Activated T-helper 17 cell treated with anti-CD3 and anti-CD28 coated beads, Interleukin-2, amount 50 U/mL, for 72 hours (primary cell): Measurements from ENCODE around the gene DNAJB1. TPM values are rescaled to one million over a fixed set of nuclear protein-coding genes. Genes with fewer than 3 reads are reported as not detected.
"Not testable (repeated sequence)": the region's sequence is repeated elsewhere in the genome, so short reads cannot be mapped to it uniquely, and the experiment has no call there.

Experiments used
- ATAC-seq: fragments of 150-1000 bp; cut with Tn5 transposase; replicated peaks from 2 replicates; pipeline ENCODE4 v1.10.0; 2021; ENCODE audit warnings: mild to moderate bottlenecking, moderate library complexity
- H3K27ac Mint-ChIP-seq: one replicate; pipeline ENCODE4 v1.8.0; 2022; ENCODE audit warnings: mixed read lengths
- H3K27me3 Mint-ChIP-seq: one replicate; pipeline ENCODE4 v1.8.0; 2022; ENCODE audit warnings: mixed read lengths
- H3K36me3 Mint-ChIP-seq: one replicate; pipeline ENCODE4 v1.8.0; 2022; ENCODE audit warnings: low read depth, mild to moderate bottlenecking, mixed read lengths
- H3K4me1 Mint-ChIP-seq: one replicate; pipeline ENCODE4 v1.8.0; 2022; ENCODE audit warnings: mixed read lengths
- H3K4me3 Mint-ChIP-seq: one replicate; pipeline ENCODE4 v1.8.0; 2022; ENCODE audit warnings: mild to moderate bottlenecking, mixed read lengths
- H3K9me3 Mint-ChIP-seq: one replicate; pipeline ENCODE4 v1.8.0; 2022; ENCODE audit warnings: mixed read lengths
- total RNA-seq, 2 donors: library from RNA; stranded (reverse); gene quantifications; one replicate each; pipeline ENCODE4 v1.2.3, GENCODE V29; 2022

Gene DNAJB1
- total RNA-seq, 2 donors from 2014 or later: 79.4 to 140 TPM

DNA sequence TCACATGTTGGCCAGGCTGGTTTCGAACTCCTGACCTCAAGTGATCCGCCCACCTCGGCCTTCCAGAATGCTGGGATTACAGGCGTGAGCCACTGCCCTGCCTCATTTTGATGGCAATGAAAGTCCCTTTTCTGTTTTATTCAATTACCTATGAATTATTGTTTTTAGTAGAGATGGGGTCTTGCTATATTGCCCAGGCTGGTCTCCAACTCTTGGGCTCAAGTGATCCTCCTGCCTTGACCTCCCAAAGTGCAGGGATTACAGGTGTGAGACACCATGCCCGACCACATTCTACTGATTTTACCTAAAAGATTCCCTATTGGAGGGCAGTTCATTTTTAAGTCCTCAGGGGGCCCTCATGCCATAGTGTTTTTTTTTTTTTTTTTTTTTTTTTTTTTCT, 23.8 kb upstream of the DNAJB1 start:
- H3K4me3 Mint-ChIP-seq, H3K4me1 Mint-ChIP-seq, ATAC-seq, H3K27me3 Mint-ChIP-seq, H3K36me3 Mint-ChIP-seq, H3K9me3 Mint-ChIP-seq, H3K27ac Mint-ChIP-seq: not testable (repeated sequence)

DNA sequence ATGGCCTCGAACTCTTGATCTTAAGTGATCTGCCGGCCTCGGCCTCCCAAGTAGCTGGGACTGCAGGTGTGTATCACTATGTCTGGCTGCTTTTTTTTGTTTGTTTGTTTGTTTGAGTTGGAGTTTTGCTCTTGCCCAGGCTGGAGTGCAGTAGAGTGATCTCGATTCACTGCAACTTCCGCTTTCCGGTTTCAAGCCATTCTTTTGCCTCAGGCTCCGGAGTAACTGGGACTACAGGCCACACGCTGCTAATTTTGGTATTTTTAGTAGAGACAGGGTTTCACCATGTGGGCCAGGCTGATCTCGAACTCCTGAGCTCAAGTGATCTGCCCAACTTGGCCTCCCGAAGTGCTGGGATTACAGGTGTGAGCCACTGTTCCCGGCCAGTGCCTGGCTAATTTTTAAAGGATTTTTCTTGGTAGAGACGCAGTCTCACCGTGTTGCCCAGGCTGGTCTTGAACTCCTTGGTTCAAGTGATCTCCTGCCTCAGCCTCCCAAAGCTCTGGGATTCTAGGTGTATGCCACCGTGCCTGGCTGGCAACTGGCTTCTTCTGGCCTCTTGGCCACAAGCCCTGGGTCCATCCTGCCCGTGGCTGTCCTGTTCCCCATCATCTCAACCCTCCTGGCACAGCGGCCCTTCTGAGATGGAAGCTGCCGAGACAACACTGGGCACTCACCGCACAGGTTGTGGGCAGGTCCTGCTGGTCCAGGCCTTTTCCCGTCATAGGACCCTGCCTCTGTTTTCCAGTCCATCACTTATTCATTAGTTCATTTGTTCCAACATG, 22.7 kb upstream of the DNAJB1 start:
- no peak for ATAC-seq
- Mint-ChIP-seq H3K36me3 (peaks cover 7% of the 10 kb centered on the region), H3K4me1 (no peaks in the 10 kb centered on the region), H3K27me3 (no peaks in the 10 kb centered on the region), H3K9me3 (no peaks in the 10 kb centered on the region), H3K4me3 (no peak overlapping the region), H3K27ac (no peak overlapping the region)

GRCh38 chr19:14536926-14537692, 18.9 kb upstream of the DNAJB1 start:
- H3K27ac Mint-ChIP-seq: no peak overlapping the region
- no peaks in the 10 kb centered on the region for H3K27me3 Mint-ChIP-seq
- H3K9me3 Mint-ChIP-seq: no peaks in the 10 kb centered on the region

GRCh38 chr19:14533450-14533849, 15.3 kb upstream of the DNAJB1 start:
- ATAC-seq: no peak
- no peaks in the 10 kb centered on the region for H3K9me3 Mint-ChIP-seq
- peaks cover 18% of the 10 kb centered on the region for H3K36me3 Mint-ChIP-seq
- no peak overlapping the region for H3K4me3 Mint-ChIP-seq
- no peaks in the 10 kb centered on the region for H3K27me3 Mint-ChIP-seq
- no peak overlapping the region for H3K27ac Mint-ChIP-seq
- H3K4me1 Mint-ChIP-seq: peaks cover 9% of the 10 kb centered on the region

More at GRCh38 chr19:14536926-14537692, 18.9 kb upstream of the DNAJB1 start:
- H3K4me1 Mint-ChIP-seq: no peaks in the 10 kb centered on the region
- ATAC-seq: peak; percentile 64
- peaks cover 22% of the 10 kb centered on the region for H3K36me3 Mint-ChIP-seq
- H3K4me3 Mint-ChIP-seq: no peak overlapping the region

GRCh38 chr19:14530506-14530905, 12.3 kb upstream of the DNAJB1 start:
- H3K4me1 Mint-ChIP-seq: peaks cover 14% of the 10 kb centered on the region
- H3K27ac Mint-ChIP-seq: no peak overlapping the region
- no peaks in the 10 kb centered on the region for H3K27me3 Mint-ChIP-seq
- H3K9me3 Mint-ChIP-seq: no peaks in the 10 kb centered on the region
- H3K4me3 Mint-ChIP-seq: peak overlapping the region; percentile 95
- ATAC-seq: no peak
- H3K36me3 Mint-ChIP-seq: peaks cover 18% of the 10 kb centered on the region

- no peak for ATAC-seq
Measured at GRCh38 chr19:14530005-14530348, 11.8 kb upstream of the DNAJB1 start.

DNA sequence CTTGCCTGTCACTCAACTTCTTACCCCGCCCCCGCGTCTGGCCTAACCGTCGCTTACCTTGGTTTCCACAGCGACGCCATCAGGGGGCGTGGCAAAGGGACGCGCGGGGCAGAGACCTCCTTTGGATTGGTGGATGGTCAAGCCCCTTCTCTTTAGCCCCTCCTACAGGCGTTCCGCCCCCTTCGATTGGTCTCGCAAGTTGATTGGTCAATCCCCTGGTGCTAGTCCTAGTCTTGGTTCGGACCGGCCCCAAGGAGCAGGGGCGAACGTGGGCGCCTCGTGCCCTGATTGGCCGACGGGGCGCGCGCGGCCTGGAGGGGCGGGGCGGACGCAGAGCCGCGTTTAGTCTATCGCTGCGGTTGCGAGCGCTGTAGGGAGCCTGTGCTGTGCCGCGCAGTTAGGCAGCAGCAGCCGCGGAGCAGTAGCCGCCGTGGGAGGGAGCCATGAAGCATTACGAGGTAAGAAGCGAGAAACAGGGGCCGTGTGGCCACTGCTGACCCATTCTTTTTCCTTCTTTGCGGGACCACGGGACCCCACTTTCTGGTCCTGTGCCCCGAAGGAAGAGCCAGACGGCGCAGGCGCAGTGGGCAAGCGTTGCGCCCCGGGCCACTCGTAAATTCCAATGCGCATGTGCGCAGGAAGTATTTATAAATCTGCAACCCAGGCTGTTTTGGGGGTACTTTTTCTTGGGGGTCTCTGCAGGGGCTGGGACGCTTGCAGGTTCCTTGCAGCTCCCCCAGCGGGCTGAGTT, 11.2 kb upstream of the DNAJB1 start, which contains the start of gene TECR:
Gene TECR, plus strand, starts transcription at position 341 of the 751 bp plus-strand sequence. Its CDS starts 103 bp downstream, at position 444.
- Mint-ChIP-seq H3K4me1 (peaks cover 17% of the 10 kb centered on the region), H3K27ac (peak within 1 kb of the TSS; percentile 96), H3K27me3 (no peaks in the 10 kb centered on the region), H3K36me3 (peaks cover 18% of the 10 kb centered on the region), H3K9me3 (no peaks in the 10 kb centered on the region), H3K4me3 (peak within 1 kb of the TSS; percentile 95)
- peak; percentile 97 for ATAC-seq

More at GRCh38 chr19:14530005-14530348, 11.8 kb upstream of the DNAJB1 start:
- Mint-ChIP-seq H3K27ac (peak overlapping the region; percentile 96), H3K4me1 (peaks cover 17% of the 10 kb centered on the region), H3K4me3 (peak overlapping the region; percentile 95), H3K36me3 (peaks cover 18% of the 10 kb centered on the region), H3K9me3 (no peaks in the 10 kb centered on the region), H3K27me3 (no peaks in the 10 kb centered on the region)

GRCh38 chr19:14528419-14529253, 10.4 kb upstream of the DNAJB1 start:
- H3K27ac Mint-ChIP-seq: peak overlapping the region; percentile 96
- H3K27me3 Mint-ChIP-seq: no peaks in the 10 kb centered on the region
- no peaks in the 10 kb centered on the region for H3K9me3 Mint-ChIP-seq
- peaks cover 18% of the 10 kb centered on the region for H3K36me3 Mint-ChIP-seq
- H3K4me1 Mint-ChIP-seq: peaks cover 17% of the 10 kb centered on the region
- ATAC-seq: peak; percentile 1
- H3K4me3 Mint-ChIP-seq: peak overlapping the region; percentile 95

DNA sequence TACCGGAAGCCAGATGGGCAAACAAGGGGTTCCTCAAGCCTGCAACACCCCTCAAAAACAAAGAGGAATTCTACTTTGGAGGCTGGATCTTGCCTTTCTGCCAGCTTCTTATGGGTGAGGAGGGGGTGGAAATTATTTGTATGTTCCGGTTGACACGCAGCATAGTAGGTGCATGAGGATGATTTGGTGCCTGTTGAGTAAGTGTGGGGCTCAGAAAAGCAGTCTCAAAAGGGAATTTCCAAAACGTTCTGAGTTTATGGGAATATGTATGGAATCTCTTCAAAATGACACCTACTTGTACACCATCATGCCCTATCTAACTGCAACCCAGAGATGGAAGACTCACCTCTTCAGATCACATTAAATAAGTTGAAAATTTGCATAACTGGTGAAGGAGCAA, 8.2 kb upstream of the DNAJB1 start:
- Mint-ChIP-seq H3K27ac (no peak overlapping the region), H3K4me1 (peaks cover 33% of the 10 kb centered on the region), H3K27me3 (no peaks in the 10 kb centered on the region), H3K4me3 (no peak overlapping the region), H3K9me3 (no peaks in the 10 kb centered on the region), H3K36me3 (no peaks in the 10 kb centered on the region)
- no peak for ATAC-seq

DNA sequence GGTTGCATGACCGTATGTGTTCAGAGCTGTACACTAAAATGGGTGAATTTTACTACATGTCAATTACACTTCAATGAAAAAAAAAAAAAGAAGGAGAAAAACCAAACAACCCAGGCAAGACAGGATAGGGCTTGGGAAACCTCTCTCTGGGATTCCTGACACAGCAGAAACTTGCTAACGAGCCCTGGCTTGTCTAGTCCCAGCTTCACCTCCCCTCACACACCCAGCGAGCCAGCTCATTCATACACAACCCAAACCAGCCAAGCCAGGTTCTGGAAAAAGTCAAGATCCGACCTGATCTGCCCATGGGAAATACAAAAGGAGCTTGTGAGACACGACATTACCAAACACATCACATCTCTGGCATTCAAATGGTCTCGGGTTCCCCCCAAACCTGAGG, 7.5 kb upstream of the DNAJB1 start:
- no peak overlapping the region for H3K4me3 Mint-ChIP-seq
- H3K27me3 Mint-ChIP-seq: no peaks in the 10 kb centered on the region
- H3K4me1 Mint-ChIP-seq: peaks cover 32% of the 10 kb centered on the region
- no peak overlapping the region for H3K27ac Mint-ChIP-seq
- ATAC-seq: no peak
- H3K36me3 Mint-ChIP-seq: no peaks in the 10 kb centered on the region
- H3K9me3 Mint-ChIP-seq: no peaks in the 10 kb centered on the region

DNA sequence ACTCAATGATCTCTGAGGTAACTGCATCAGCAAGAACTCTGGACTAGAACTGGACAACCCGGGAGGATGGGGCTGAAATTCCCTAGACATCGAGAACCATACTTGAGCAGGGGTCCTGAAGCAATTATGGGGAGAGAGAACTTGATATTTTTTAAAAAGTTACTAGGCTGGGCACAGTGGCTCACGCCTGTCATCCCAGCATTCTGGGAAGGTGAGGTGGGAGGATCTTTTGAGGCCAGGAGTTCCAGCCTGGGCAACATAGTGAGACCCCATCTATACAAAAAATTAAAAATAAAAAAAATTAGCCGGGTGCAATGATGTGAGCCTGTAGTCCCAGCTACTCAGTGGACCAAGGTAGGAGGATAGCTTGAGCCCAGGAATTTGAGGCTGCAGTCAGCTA, 2.3 kb upstream of the DNAJB1 start:
- H3K9me3 Mint-ChIP-seq: no peaks in the 10 kb centered on the region
- H3K27ac Mint-ChIP-seq: peak overlapping the region; percentile 95
- peaks cover 44% of the 10 kb centered on the region for H3K4me1 Mint-ChIP-seq
- H3K27me3 Mint-ChIP-seq: no peaks in the 10 kb centered on the region
- H3K36me3 Mint-ChIP-seq: peaks cover 31% of the 10 kb centered on the region
- no peak for ATAC-seq
- peak overlapping the region; percentile 99 for H3K4me3 Mint-ChIP-seq

- Mint-ChIP-seq H3K36me3 (peaks cover 37% of the 10 kb centered on the region), H3K4me1 (peaks cover 46% of the 10 kb centered on the region), H3K9me3 (no peaks in the 10 kb centered on the region), H3K27ac (peak overlapping the region; percentile 95), H3K27me3 (no peaks in the 10 kb centered on the region), H3K4me3 (peak overlapping the region; percentile 99)
- ATAC-seq: no peak
Measured at GRCh38 chr19:14519860-14520407, 1.7 kb upstream of the DNAJB1 start.

- H3K36me3 Mint-ChIP-seq: peaks cover 43% of the 10 kb centered on the region
- ATAC-seq: no peak
- peaks cover 52% of the 10 kb centered on the region for H3K4me1 Mint-ChIP-seq
- no peaks in the 10 kb centered on the region for H3K27me3 Mint-ChIP-seq
- H3K4me3 Mint-ChIP-seq: peak overlapping the region; percentile 99
- H3K27ac Mint-ChIP-seq: peak overlapping the region; percentile 95
- H3K9me3 Mint-ChIP-seq: no peaks in the 10 kb centered on the region
Measured at GRCh38 chr19:14519245-14519859, 1.2 kb upstream of the DNAJB1 start.
